HG02938 (cell line): ENCODE results near the gene INTS15.

Experiments used
- ATAC-seq: cut with Tn5 transposase; IDR thresholded peaks from one replicate; pipeline ENCODE4 v1.9.1; 2021; ENCODE audit warnings: mild to moderate bottlenecking, moderate library complexity; ENCODE audit not compliant: unreplicated experiment

Gene INTS15

DNA sequence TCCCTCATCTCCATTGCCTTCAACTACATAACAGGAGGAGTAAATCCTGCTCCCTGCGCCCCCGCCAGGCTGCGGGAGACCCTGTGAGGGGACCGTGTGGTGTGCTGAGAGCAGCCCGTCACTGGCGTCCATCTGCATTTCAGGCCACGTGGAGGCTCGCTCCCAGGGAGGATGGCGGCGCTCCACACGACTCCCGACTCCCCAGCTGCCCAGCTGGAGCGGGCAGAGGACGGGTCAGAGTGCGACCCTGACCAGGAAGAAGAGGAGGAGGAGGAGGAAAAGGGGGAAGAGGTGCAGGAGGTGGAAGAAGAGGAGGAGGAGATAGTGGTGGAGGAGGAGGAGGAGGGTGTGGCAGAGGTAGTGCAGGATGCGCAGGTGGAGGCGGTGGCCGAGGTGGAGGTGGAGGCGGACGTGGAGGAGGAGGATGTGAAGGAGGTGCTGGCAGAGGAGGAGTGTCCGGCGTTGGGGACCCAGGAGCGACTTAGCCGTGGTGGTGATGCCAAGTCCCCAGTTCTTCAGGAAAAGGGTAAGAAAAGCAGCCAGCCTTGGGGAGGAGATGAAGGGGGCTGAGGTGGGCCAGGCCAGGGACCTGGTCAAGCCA, 52.5 kb downstream of the INTS15 start:
- ATAC-seq: no peak

DNA sequence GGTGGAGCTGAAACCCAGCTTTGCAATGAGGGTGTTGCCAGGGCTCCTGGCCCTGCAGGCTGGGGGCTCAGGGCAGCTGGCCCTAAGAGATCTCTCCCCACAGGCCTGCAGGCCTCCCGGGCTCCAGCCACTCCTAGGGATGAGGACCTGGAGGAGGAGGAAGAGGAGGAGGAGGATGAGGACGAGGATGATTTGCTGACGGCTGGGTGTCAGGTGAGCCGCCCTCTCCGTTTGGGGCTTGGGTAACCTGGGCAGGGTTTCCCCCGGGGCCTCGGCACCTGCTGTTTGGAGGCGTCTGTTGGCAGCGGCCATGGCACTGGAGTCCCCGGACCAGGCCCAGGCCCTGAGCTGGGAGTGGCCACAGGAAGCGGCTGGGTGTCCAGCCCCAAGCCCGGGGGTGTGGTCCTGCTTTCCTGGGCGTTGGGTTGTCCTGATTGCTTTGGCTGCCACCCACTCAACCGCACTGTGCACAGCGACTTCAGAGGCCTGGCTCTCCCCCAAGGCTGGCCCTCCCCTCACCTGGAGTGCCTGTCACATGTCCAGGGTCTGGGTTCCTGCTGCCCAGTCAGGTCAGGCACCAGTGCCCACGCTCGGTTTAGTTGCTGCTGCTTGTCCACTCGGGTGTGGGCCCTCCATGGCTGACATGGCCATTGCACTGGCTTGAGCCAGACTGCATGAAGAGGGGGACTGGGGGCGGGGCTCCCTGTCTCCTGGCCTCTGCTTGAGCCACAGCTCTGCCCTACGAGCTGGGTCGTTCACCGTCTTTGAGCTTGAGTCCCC, 53.2 kb downstream of the INTS15 start:
- no peak for ATAC-seq

DNA sequence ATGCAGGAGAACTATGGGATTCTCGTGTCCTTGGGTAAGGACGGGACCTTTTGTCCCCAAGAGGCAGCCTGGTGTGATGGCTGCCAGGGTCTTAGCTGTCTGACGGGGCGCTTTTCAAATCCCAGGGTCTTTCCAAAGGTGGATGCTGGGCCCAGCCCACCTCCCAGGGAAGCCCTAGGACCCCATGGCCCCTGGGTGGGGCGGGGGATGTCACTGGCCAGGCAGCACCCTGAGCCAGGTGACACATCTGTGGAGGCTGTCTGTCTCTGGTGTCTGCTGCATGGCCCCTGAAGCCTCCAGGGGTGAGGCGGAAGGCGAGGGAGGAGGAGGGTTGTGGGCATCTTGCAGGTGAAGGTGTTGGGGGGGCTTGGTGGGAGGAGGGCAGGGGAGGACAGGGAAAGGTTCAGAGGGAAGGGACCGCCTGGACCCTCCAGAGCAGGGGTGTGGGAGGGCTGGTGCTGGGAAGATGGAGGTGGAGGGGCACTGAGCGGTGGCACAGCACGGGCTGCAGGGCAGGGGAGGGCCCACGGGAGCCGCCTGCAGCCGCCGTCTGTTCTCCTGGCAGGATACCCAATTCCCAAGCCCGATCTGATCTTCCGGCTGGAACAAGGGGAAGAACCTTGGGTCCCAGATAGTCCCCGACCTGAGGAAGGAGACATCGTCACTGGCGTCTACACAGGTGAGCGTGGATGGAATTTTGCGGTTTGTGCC, 54.2 kb downstream of the INTS15 start:
- ATAC-seq: no peak

DNA sequence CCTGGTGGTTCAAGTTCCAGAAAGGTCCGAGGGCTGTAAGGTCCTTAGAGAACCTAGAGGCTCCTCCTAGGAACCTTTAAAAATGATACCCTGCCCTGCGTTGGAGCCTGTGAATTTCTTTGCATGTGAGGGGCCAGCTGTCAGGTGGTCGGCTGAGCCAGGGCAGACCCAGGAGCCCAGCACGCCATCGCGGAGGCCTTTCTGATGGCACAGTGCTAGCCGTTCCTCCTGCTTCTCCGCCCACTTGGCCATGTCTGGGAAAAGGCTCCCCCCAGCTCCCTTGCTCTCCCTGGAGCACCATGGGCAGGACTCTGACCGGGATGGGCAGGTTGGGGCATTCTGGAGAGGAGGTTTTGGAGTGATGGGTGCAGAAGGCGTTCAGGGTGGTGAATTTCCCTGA, 54.9 kb downstream of the INTS15 start:
- ATAC-seq: no peak

DNA sequence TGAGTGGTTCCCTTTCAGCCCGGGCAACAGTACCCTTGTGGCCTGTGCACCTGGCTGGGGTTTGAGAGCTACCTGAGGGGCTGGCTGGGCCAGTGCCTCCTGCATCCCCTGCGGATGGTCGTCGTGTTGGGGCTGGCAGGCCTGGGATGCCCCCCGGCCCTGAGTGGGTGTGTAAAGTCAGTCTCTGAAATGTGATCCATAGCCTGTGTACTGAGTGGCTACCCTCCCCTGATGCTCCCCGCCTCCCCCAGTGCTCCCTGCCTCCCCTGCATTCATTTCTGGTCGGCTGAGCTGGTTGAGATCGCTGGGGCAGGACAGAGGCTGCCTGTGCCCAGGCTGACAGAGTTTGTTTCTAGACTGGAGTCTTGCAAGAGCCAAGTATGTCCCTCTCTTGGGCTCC, 56.6 kb downstream of the INTS15 start:
- ATAC-seq: no peak

GRCh38 chr7:6647080-6647479, 57.3 kb downstream of the INTS15 start:
- ATAC-seq: no peak

DNA sequence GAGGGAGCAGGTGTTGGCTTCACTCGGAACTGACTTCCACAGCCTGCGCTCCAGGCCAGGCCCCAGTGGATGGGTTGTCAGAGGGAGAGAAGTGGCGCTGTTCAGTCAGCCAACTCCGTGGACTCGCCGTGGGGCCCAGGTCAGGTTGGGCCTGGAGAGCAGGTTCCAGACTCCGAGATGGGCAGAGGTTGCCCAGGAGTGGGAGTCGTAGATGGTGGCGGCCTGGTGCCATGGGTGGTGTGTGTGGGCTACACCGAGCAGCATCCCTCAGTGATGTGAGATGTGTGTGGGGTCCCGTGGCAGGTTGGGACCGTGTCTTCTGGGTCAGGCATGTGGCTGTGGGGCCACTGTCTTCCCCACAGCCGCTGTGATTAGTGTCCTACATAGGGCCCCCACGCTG, 57.7 kb downstream of the INTS15 start:
- ATAC-seq: no peak

DNA sequence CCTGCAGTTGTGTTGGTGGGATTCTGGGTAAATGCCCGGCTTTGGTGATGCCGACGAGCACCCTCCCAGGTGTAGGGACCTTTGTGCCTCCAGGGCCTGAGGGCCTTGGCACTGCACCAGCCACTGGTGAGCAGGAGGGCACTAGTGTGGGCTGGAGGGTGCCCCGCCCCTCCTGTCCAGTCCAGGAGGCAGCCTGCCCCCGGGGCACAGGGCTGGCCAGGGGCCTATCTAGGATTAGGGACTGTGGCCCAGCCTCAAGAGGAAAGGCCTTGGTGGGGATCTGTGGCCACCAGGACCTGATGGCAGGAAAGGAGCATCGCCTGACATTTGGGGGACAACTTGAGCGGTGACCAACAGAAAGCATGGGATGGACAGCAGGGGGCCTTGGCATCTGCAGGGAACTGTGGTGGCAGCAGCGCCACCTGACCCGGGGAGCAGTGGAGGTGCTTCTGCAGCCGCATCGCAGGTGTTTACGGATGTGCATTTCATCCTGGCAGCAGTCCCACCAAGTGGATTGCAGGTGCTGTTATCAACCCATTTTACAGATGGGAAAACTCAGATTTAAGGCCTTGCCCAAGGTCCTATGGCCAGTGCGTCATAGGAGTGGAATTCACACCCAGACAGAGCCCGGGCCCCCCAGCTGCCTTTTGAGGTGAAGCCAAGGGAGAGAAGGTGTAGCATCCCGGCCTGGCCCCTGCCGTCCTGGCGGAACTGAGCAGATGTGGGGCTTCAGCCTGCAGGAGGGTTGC, 58.4 kb downstream of the INTS15 start:
- ATAC-seq: no peak

- no peak for ATAC-seq
Measured at GRCh38 chr7:6648815-6649104, 58.9 kb downstream of the INTS15 start.

GRCh38 chr7:6649241-6649961, 59.6 kb downstream of the INTS15 start:
- ATAC-seq: no peak

- no peak for ATAC-seq
Measured at GRCh38 chr7:6650086-6650485, 60.3 kb downstream of the INTS15 start.

DNA sequence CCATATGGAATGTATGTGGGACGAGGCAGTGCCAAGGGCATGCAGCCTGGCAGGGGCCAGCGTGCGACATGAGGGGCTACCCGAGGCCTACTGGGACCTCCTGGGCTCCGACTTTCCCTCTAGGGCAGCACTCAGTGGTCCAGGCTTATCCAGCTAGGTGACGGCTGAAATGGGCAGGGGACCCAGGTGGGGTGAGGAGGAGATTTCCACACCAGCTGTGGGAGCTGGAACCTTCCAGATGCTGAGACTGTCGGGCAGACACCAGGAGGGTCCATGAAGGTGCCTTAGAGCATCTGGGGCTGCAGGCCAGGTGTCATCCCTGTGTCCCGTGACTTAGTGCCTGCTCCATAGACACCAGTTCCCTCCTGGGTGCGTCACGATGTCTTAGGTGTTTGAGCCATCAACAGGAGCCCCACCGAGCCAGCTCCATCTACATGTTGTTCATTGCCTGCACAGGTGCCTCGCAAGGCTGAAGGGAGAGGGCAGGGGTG, 60.7 kb downstream of the INTS15 start:
- no peak for ATAC-seq

DNA sequence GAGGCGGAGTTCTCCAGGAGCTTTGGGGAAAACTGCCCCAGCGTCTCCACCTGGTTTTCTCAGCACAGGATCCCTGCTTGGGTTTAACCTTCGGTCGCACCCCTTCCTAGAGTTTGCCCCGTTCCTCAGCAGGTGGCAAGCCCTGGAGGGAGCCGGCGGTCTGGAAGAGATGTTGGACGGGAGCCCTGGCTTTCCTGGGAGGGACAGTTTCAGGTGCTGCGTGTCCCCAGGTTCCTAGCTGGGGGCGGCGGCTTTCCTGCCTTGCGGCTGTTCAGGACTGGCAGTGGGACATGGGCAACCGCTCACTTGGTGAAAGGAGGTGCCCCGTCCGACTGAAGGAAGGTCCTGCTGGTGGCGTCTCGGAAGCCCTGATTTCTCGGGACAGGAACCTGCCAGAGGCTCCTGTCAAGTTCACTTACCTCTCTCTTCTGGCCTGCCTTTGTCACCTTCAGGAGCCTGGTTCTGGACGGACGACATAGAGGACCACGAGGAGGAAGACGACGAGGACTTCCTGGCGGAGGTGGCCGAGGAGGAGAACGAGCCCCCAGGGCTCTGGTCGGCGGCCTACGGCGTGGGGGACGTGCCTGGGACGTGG, 62.1 kb downstream of the INTS15 start:
- ATAC-seq: no peak

DNA sequence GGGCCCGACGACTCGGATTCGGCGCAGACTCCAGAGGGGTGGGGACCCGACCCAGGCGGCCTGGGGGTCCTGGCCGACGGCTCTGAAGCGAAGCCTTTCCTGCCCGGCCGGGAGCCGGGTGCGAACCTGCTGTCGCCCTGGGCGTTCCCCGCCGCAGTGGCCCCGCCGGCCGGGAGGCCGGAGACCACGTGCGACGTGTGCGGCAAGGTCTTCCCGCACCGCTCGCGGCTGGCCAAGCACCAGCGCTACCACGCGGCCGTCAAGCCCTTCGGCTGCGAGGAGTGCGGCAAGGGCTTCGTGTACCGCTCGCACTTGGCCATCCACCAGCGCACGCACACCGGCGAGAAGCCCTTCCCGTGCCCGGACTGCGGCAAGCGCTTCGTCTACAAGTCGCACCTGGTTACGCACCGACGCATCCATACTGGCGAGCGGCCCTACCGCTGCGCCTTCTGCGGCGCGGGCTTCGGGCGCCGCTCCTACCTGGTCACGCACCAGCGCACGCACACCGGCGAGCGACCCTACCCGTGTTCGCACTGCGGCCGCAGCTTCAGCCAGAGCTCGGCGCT, 62.7 kb downstream of the INTS15 start:
- no peak for ATAC-seq

DNA sequence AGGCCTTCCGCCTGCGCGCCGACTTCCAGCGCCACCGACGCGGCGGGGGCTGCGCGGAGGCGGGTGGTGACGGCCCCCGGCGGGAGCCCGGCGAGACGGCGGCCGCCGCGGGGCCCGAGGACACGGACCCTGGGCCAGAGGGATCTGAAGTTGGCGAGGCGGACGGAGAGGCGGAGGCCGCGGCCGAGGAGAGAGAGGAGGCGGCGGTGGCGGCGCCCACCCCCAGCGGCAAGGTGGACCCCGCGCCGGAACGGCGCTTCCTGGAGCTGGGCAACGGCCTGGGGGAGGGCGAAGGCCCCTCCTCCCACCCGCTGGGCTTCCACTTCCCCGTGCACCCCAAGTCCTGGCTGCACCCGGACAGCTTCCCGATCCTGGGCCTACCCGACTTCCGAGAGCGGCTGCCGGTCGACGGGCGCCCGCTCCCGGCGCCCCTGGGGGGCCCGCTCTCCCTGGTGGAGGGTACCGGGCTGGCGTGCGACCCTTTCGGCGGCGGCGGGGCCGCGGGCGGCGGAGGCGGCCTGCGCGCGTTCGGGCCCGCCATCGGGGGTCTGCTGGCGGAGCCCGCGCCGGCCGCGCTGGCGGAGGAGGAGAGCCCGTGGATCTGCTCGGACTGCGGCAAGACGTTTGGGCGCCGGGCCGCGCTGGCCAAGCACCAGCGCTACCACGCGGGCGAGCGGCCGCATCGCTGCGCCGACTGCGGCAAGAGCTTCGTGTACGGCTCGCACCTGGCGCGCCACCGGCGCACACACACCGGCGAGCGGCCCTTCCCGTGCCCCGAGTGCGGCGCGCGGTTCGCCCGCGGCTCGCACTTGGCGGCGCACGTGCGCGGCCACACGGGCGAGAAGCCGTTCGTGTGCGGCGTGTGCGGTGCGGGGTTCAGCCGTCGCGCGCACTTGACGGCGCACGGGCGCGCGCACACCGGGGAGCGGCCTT, 63.5 kb downstream of the INTS15 start:
- ATAC-seq: no peak

DNA sequence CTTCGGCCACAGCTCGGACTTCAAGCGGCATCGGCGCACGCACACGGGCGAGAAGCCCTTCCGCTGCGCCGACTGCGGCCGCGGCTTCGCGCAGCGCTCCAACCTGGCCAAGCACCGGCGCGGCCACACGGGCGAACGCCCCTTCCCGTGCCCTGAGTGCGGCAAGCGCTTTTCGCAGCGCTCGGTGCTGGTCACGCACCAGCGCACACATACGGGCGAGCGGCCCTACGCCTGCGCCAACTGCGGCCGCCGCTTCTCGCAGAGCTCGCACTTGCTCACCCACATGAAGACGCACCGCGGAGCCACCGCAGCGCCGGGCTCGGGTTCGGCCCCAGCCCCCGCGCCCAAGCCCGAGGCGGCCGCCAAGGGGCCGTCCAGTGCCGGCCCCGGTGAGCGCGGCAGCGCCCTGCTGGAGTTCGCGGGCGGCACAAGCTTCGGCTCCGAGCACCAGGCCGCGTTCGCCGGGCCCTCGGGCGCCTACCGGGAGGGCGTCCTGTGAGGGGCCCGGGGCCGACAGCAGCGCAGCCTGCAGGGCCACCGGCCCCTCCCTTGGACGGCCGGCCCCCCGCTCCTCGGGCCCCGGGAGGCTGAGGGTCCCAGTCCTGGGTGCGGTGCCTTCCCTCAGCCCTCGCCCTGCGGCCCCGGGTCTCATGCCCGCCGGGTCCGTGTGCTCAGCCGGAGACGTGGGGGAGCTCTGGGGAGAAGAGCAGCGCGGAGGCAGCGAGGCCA, 64.5 kb downstream of the INTS15 start:
- ATAC-seq: no peak

GRCh38 chr7:6654842-6655610, 65.2 kb downstream of the INTS15 start:
- no peak for ATAC-seq
